Body of pancreas (tissue), 4 donors: Measurements from ENCODE around the gene KRTAP5-9. TPM values are rescaled to one million over a fixed set of nuclear protein-coding genes. Genes with fewer than 3 reads are reported as not detected.
"Not testable (repeated sequence)": the region's sequence is repeated elsewhere in the genome, so short reads cannot be mapped to it uniquely, and the experiment has no call there.

Experiments used
- ATAC-seq: fragments of 150-250 bp; one replicate; pipeline ENCODE4 v1.9.1; 2016
- DNase-seq, 4 donors: peaks; one replicate each; pipeline ENCODE4 v3.0.0-alpha.2; 2019
- H3K27ac ChIP-seq, 4 donors: fragments of 200-600 bp; sonication (generic); 1 replicate in 3 of 4; 2 replicates in 1 of 4; pipeline versions ENCODE4 v1.5.1 to v1.6.1; 2016 to 2019; ENCODE audit warnings: mild to moderate bottlenecking in 1 of 4, mixed read lengths in 1 of 4, moderate library complexity in 1 of 4
- H3K27me3 ChIP-seq, 2 donors: fragments of 200-600 bp; sonication (generic); one replicate each; pipeline ENCODE4 v1.6.0; 2016; ENCODE audit warnings: mild to moderate bottlenecking in 1 of 2
- H3K36me3 ChIP-seq, 2 donors: fragments of 200-600 bp; sonication (generic); replicated peaks in 1 of 2; 2 replicates each; pipeline ENCODE4 v1.5.1; 2016; ENCODE audit warnings: low read depth in 2 of 2; ENCODE audit not compliant: insufficient read depth in 1 of 2
- H3K4me1 ChIP-seq: fragments of 200-600 bp; sonication (generic); one replicate; pipeline ENCODE4 v1.6.0; 2016
- H3K4me3 ChIP-seq, 2 donors: fragments of 200-600 bp; sonication (generic); 1 replicate in 1 of 2; 2 replicates in 1 of 2; pipeline ENCODE4 v1.5.1; 2016 to 2019
- H3K9me3 ChIP-seq, 3 donors: fragments of 200-600 bp; sonication (generic); 1 replicate in 2 of 3; 2 replicates in 1 of 3; pipeline ENCODE4 v1.5.1; 2016
- POLR2A ChIP-seq, 3 donors: fragments of 450-650 bp; IDR thresholded peaks; one replicate each; pipeline ENCODE4 v1.6.1; 2016; ENCODE audit warnings: antibody characterized with exemption in 3 of 3, mild to moderate bottlenecking in 2 of 3
- WGBS, 2 donors: methylation state at CpG; one replicate each; pipeline ENCODE4 v1.1.5; 2017; 5-methylcytosine and 5-hydroxymethylcytosine counted together
- intact Hi-C: fragments of 100-400 bp; cut with DNase I; formaldehyde crosslinking; loops from one replicate; pipeline ENCODE4 v1.15.1; 2023
- total RNA-seq, 2 donors: library from RNA; depleted of rRNA; stranded (reverse); fragments of >200 nt; gene quantifications; one replicate each; pipeline ENCODE4 v1.1.0, GENCODE V29; 2016
- TF ChIP-seq, protein P1 (sequence below), 7 experiments: fragments of 450-650 bp in 4 of 7; fragments of 200-600 bp in 3 of 7; sonication (generic) in 3 of 7; IDR thresholded peaks; one replicate each; pipeline ENCODE4 v1.5.1; 2016 to 2019; ENCODE audit warnings: antibody characterized with exemption in 7 of 7

KRTAP5-9 gene
- total RNA-seq, 2 donors from 2014 or later = 3.0 TPM; not detected in 1

DNA sequence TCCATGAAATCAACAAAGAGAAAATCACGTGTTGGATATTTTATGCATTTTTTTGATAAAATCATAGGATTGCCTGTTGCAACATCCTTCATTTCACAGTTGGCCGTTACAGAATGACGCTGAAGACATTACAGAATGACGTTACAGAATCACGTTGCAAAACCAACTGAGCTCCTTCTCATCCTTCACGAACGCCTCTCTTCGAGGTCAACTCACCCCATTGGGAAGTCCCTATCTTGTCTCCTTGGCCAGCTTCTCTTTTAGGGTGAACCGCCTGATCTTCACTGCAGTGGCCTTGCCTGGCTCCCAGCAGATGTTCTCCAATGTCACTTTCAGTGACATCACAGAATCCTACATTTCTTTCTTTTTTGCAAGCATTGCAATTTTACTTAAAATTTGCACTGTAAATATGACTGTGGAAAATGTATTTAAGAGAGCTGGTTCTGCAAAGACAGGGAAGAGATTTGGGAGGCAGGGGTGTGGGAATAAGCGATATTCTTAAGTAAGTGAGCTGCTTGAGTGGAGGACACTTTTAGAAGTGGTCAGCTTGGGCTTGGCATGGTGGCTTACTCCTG lies 16.1 kb upstream of the KRTAP5-9 start:
- H3K36me3 ChIP-seq = no peaks in the 10 kb centered on the region
- H3K4me3 ChIP-seq = no peak overlapping the region
- no peak for ATAC-seq
- no peaks in the 10 kb centered on the region for H3K27me3 ChIP-seq
- TF ChIP-seq, protein P1, sequence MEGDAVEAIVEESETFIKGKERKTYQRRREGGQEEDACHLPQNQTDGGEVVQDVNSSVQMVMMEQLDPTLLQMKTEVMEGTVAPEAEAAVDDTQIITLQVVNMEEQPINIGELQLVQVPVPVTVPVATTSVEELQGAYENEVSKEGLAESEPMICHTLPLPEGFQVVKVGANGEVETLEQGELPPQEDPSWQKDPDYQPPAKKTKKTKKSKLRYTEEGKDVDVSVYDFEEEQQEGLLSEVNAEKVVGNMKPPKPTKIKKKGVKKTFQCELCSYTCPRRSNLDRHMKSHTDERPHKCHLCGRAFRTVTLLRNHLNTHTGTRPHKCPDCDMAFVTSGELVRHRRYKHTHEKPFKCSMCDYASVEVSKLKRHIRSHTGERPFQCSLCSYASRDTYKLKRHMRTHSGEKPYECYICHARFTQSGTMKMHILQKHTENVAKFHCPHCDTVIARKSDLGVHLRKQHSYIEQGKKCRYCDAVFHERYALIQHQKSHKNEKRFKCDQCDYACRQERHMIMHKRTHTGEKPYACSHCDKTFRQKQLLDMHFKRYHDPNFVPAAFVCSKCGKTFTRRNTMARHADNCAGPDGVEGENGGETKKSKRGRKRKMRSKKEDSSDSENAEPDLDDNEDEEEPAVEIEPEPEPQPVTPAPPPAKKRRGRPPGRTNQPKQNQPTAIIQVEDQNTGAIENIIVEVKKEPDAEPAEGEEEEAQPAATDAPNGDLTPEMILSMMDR (IDR thresholded peaks at IDR 0.05) = no peak
- TF ChIP-seq POLR2A (IDR thresholded peaks at IDR 0.05) = no peak
- 75 to 80% methylated on average over 10 of the region's 10 CpGs for WGBS, 2 donors
- no peak for DNase-seq
- peaks cover 9% of the 10 kb centered on the region for H3K4me1 ChIP-seq
- intact Hi-C loops = no loop called here
- H3K9me3 ChIP-seq = no peaks in the 10 kb centered on the region
- H3K27ac ChIP-seq = no peak overlapping the region

DNA sequence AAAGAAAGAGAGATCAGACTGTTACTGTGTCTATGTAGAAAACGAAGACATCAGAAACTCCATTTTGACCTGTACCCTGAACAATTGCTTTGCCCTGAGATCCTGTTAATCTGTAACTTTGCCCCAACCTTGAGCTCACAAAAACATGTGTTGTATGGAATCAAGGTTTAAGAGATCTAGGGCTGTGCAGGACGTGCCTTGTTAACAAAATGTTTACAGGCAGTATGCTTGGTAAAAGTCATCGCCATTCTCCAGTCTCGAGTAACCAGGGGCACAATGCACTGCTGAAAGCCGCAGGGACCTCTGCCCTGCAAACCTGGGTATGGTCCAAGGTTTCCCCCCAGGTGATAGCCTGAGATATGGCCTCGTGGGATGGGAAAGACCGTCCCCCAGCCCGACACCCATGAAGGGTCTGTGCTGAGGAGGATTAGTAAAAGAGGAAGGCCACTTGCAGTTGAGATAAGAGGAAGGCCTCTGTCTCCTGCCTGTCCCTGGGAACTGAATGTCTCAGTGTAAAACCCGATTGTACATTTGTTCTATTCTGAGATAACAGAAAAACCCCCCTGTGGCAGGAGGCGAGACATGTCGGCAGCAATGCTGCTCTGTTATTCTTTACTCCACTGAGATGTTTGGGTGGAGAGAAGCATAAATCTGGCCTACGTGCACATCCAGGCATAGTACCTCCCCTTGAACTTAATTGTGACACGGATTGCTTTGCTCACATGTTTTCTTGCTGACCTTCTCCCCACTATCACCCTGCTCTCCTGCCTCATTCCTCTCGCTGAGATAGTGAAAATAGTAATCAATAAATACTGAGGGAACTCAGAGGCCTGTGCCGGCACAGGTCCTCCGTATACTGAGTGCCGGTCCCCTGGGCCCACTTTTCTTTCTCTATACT lies 13.3 kb upstream of the KRTAP5-9 start:
- H3K4me1 ChIP-seq, H3K36me3 ChIP-seq, H3K4me3 ChIP-seq, H3K27me3 ChIP-seq, H3K9me3 ChIP-seq, intact Hi-C loops, ATAC-seq: not testable (repeated sequence)
- DNase-seq = peak in 2 of 4 donors; percentile 7 to 14
- H3K27ac ChIP-seq = peak overlapping the region in 3 of 4 donors; percentile 7 to 54 (median 25)
- WGBS, 2 donors = 22 to 30% methylated on average over 17 of the region's 17 CpGs

DNA sequence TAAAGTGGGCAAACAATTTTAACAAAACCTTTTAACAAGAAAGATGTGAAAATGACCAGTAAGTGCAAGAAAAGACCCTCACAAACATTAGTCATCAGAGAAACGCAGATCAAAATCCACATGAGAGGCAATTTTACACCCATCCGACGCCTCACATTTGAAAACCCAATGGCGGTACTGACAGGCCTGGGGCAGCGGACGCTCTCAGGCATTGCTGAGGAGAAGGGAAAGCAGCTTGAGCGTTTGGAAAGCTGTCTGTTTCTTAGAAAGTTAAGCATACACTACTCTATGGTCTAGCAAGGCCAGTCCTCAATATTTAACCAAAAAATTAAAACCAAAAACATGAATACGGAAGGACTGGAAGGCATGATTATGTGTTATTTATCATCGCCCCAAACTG lies 12.4 kb upstream of the KRTAP5-9 start:
- Histone ChIP-seq H3K36me3 (no peaks in the 10 kb centered on the region), H3K4me3 (no peak overlapping the region), H3K9me3 (no peaks in the 10 kb centered on the region), H3K27ac (no peak overlapping the region), H3K4me1 (peaks cover 9% of the 10 kb centered on the region), H3K27me3 (no peaks in the 10 kb centered on the region)
- DNase-seq (no peak), ATAC-seq (no peak)
- 83 to 93% methylated on average over 9 of the region's 9 CpGs for WGBS, 2 donors
- no peak for TF ChIP-seq POLR2A (IDR thresholded peaks at IDR 0.05)
- TF ChIP-seq, protein P1 (IDR thresholded peaks at IDR 0.05) = no peak
- intact Hi-C loops = no loop called here

DNA sequence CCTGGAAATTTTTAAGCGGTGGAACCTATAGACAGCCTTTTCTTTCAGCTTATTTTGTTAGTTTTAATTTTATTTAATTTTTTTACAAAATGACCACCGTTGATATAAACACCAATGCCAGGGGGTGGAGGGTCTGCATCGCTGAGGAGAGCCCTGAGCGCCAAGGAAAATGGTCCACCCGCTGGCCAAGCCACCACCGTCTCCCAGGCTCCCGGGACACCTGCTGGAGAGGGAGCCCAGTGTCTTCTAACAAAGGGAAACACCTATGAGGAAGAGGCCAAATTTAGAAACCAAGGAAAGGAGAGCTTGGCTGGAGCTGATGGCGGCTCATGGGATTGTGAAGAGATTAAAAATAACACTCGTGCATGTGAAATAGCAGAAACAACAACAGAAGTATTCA lies 10.7 kb upstream of the KRTAP5-9 start:
- H3K4me1 ChIP-seq = peaks cover 9% of the 10 kb centered on the region
- 84 to 88% methylated on average over 9 of the region's 9 CpGs for WGBS, 2 donors
- no peaks in the 10 kb centered on the region for H3K36me3 ChIP-seq
- TF ChIP-seq, protein P1 (IDR thresholded peaks at IDR 0.05) = no peak
- TF ChIP-seq POLR2A (IDR thresholded peaks at IDR 0.05) = no peak
- intact Hi-C loops = no loop called here
- no peaks in the 10 kb centered on the region for H3K27me3 ChIP-seq
- H3K9me3 ChIP-seq = no peaks in the 10 kb centered on the region
- ATAC-seq = no peak
- no peak overlapping the region for H3K27ac ChIP-seq
- no peak for DNase-seq
- no peak overlapping the region for H3K4me3 ChIP-seq

DNA sequence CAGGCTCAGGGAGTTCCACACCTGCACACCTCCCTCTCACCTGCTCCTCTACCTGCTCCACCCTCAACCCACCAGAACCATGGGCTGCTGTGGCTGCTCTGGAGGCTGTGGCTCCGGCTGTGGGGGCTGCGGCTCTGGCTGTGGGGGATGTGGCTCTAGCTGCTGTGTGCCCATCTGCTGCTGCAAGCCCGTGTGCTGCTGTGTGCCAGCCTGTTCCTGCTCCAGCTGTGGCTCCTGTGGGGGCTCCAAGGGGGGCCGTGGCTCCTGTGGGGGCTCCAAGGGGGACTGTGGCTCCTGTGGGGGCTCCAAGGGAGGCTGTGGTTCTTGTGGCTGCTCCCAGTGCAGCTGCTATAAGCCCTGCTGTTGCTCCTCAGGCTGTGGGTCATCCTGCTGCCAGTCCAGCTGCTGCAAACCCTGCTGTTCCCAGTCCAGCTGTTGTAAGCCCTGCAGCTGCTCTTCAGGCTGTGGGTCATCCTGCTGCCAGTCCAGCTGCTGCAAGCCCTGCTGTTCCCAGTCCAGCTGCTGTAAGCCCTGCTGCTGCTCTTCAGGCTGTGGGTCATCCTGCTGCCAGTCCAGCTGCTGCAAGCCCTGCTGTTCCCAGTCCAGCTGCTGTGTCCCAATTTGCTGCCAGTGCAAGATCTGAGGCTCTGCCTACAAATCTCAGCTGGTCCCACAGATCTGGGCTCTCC lies 10.1 kb upstream of the KRTAP5-9 start, which contains the start of gene KRTAP5-8:
TSS of gene KRTAP5-8 (plus strand) at position 49 of the 689 bp plus-strand sequence. CDS start at position 80, 31 bp downstream.
- H3K27ac ChIP-seq, H3K4me3 ChIP-seq, ATAC-seq, H3K27me3 ChIP-seq, H3K9me3 ChIP-seq, intact Hi-C loops, H3K4me1 ChIP-seq, H3K36me3 ChIP-seq, DNase-seq: not testable (repeated sequence)
- 53% methylated on average over 2 of the region's 4 CpGs; no CpG with 5 or more reads in 1 of the 2 donors for WGBS, 2 donors
